Activated CD4-positive, alpha-beta T cell treated with anti-CD3 and anti-CD28 coated beads, Interleukin-2, amount 50 U/mL, for 48 hours (primary cell): Measurements from ENCODE around the gene ST8SIA6.
"Not testable (repeated sequence)": the region's sequence is repeated elsewhere in the genome, so short reads cannot be mapped to it uniquely, and the experiment has no call there.

Experiments
- DNase-seq, 2 experiments: peaks; one replicate each; pipeline ENCODE4 v3.0.0-alpha.2; 2020

The ST8SIA6 gene

DNA sequence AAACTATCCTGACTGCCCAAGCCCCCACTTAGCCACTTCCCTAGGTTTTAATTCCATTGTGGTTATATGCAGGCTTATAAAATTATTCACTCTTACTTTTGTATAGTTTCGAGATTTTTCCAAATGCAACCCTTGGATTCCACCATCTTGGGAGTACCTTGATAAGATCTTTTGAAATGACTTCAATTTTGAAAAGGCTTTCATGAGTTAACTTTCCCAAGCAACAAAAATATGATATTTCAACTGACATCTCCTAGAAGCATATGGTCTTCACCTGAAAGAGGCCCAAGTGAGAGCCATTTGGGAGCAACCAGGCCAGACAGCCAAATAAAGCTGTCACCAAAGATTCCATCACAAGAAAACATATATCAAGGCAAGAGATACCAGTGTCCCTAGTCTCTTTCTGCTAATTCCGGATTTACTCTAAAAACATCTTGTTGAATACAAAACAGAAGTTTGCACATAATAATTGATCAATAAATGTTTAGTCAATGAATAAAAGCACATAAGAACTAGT, 1.7 kb upstream of the ST8SIA6 start:
- no peak for DNase-seq

DNA sequence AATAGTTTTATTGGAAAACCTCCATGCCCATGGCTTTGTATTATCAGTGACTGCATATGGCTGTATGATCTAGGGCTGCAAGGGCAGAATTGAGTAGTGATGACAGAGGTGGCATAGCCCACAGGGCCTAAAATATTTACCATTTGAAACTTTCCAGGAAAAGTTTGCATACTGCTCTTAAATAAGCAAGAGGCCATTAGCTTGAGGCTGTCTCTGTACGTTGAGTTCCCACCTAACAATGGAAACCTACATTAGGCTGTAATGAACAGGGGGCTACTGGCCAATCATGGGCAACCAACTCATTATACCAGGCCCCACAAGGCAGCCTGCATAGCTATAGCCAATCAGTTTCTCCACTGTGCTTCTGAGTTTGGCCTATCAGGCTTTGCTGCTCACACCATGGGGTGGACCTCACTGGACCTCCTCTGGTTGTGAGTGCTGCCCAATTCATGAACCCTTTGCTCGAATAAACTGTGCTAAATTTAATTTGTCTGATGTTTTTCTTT, 673 bp upstream of the ST8SIA6 start:
- DNase-seq = no peak

DNA sequence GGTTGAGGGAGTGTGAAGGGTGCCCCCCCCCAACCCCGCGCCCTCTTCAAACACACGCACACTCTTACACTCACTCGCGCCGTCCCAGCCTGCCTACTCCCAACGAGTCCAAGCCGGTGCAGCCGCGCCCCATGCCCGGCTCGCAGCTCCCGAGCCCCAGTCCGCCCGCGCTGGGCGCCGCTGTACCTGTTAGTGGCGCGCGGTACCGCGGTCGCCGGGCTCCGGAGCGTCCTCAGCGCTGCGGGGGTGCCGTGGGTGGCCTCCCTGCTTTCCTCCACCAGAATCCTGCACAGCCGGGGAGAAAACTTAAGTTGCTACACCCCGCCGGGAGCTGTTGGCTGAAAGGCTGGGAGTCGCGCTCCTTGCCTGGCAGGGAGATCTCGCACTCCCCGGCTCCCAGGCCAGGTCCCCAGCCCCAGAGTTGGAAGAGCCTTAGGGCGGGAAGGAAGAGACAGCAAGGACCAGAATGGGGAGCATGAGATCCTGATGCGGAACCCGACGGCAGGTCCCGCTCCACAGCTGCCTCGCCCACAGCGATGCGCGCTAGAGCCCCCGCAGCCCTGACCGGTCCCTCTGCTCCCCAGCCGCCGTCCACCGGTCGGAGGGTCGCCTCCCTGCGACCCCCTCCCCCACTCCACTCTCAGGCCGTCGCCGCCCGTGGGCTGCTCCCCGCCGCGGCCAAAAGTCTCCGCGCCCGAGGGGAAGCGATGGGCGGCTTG, 863 bp downstream of the ST8SIA6 start:
- DNase-seq = peak; percentile 40 to 47

DNA sequence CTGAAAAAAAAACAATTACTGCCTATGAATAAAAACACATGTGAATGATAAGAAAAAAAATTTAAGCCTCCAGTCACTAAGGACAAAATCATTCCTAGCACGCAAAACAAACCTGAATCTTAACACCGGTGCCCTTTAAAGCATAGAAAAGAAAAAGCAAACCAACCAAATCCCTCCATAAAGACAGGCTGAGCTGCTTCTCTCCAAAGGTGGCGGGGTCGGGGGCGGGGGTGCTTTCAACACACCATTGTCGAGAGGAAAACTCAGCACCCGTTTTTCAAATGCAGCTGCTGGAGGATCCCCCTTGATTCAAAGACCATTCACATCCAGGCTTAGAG, 1.4 kb downstream of the ST8SIA6 start:
- no peak for DNase-seq

DNA sequence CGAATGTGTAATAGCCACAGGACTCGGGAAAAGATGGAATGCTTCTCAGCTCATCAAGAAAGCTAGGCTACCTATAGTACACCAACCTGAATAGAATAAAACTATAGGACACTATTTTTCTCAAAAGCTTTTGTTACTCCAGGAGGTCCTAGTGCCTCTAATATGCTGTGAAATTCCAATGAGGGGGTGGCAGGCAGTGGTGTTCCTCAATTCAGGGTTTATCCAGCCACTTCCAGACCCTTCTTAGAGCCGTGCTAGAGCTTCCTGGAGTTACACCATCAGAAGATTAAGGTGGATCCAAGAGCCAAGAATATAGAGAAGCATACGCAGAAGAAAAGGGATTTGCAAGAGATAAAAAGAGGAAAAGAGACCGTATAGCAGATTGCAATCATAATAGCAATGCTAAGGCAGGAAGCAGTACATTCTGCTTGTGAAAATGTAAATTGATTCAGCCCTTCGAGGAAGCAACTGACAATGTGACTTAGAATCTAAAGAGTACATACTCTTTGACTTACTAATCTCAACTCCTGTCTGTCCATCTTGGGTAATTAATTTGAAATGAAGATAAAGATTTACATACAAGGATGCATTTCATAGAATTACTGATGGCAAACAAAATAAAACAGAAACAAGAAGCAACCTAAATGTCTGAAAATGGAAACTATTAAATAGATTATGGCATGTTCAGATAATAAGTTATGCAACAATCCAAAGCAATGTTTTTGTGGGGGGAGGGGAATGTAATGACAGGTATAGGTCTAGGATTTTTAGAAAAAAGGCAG, 2.1 kb downstream of the ST8SIA6 start:
- no peak for DNase-seq

DNA sequence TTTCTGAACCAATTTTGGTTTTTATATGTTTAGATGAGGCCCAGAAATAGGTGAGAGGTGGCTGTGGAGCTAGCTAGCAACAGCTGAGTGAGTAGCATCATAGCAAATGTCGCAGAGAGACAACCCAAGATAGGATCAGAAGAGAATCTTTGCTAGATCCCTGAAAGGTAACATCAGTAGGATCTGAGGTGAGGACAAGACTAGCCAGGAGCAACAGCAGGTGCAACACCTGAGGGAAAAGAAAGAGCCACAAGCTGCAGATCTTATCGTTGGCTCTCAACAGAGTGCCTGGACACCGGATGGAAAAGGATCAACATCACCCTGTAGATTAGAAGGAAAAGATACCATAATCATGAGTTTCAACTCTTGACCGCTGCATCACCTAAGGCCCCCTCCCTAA, 4.4 kb downstream of the ST8SIA6 start:
- no peak for DNase-seq

DNA sequence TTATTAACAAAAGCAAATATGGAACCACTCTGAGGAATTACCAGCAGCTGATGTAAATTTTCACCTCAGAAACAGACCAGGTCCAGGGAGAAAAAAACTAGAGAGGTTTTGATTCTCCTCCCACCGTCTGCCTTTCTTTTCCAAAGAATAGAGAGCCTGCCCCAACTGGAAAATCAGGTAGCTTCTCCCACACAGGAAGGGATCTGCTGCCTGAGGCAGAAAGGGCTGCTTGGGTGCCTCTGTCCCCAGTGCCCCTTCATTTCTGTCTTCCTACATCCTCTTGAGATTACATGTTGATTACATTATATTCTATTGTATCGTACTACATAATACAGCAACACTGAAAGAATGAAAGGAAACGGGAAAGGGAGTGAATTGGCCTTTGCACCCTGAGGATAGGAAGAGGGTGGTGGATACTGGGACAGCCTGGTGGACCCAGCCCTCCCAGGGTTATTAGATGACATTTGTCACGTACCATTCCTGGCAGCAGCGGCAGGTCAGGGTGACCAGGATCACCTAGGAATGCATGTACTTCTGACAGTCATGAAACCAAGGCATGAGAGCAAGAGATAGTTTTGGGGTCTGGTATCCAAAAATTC, 8.9 kb downstream of the ST8SIA6 start:
- no peak for DNase-seq

DNA sequence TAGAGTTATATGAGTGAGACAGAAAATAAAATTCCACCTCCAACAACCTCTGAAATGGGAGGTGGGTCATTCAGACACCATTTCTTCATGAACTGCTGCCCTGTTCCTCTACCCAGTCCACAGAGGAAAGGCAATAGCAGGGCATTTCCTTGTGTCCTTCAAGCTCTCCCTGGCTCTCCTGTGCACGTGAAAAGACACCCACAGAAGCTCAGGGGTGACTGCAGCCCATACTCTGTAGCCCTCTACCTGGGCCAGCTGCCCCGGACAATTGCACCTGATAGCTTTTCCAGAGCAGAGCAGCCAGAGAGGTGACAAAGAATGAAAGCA, 10.0 kb downstream of the ST8SIA6 start:
- no peak for DNase-seq

DNA sequence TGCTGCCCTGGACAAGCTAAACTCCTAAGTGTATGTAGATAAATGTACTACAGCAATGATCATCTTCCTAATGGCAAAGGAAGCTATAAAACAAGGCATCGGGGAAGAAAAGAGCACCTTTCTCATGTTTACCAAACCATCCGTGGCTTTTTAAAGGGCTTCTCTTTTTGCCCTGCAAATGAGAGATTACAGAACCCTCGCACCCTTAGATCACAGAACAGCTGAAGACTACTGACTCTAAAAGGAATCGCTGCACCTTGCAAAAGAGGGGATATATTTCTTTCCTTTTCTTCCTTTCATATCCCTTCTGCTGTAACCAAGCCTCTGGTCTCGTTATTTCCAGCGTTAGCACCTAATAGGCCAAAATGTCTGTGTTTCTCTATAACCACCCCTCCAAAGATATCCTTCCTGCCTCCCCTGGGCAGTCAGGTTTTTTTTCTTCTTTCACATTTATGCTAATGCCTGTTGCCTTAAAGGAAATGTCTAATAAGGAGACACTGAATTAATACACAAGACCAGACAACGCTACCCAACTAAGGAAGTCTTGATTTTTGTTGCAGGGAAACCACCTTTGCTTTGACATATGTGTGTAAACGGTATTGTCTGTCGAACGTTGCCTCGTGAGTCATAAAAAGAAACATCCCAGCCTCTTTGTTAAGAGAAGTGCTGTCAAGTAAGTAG, 10.5 kb downstream of the ST8SIA6 start:
- no peak for DNase-seq

DNA sequence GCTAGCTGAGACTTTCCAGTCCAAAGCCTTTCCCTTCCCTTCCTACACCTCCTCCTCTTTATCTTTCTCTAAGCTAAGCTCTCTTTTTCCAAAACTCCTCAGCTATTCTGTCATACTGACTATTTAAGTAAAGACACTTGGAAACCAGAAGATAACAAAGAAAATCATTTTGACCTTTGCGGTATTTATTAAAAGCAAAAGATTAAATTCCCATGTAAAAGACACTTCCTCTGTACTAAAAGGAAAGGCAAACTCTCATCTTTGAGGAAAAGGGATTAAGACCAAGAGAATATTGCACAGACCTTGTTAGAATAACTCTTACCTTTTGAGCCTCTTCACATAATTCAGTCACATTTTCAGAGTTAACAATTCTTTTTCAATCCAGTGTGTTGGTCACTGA, 15.8 kb downstream of the ST8SIA6 start:
- no peak for DNase-seq

DNA sequence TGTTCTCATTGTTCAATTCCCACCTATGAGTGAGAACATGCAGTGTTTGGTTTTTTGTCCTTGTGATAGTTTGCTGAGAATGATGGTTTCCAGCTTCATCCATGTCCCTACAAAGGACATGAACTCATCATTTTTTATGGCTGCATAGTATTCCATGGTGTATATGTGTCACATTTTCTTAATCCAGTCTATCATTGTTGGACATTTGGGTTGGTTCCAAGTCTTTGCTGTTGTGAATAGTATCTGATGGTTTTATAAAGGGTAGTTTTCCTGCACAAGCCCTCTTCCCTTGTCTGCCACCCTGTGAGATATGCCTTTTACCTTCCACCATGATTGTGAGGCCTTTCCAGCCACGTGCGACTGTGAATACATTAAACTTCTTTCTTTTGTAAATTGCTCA, 17.8 kb downstream of the ST8SIA6 start:
- DNase-seq = not testable (repeated sequence)

DNA sequence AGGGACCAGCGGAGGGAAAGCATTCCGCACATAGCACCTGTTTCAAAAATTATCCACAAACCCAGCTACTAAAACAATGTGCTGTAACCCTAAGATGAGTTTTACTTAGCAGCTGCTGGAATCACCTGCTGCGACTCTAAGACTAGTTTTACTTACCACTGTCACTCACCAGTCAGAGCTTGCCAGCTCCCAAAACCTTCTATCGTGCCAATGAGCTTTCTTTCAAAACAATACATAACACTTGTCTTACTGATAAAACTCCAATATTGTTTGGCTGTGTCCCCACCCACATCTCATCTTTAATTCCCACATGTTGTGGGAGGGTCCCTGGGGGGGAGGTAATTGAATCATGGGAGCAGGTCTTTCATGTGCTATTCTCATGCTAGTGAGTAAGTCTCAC, 18.4 kb downstream of the ST8SIA6 start:
- no peak for DNase-seq

DNA sequence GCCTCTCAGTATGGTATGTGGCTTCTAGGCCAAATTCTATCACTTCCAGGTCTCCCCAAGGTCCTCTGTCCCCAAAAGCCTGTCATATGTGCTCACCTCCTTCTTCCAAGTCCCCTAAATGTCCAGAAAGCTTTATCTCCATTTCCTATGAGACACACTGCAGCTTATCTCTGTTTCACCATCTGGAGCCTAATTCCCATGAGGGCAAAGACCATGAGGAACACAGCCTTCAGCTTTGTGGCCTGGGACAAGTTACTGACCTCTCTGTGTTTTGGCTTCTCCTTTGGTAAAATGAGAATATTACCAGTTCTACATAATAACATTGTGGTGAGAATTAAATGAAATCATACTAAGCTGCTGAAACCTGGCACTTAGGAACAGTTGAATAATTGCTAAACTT, 19.2 kb downstream of the ST8SIA6 start:
- DNase-seq = no peak

DNA sequence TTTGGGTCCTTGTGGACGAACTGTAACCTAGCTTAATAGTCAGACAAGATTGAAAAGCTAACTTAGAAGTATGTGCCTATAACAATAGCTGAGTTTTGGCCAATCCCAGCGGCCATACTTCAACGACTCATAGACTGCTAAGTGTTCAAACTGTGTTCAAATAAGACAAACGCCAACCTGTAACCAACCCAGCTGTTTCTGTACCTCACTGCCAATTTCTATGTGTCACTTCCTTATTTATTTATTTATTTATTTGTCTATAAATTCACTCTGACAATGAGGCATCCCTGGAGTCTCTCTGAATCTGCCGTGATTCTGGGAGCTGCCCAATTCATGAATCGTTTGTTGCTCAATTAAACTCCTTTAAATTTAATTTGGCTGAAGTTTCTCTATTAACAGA, 21.7 kb downstream of the ST8SIA6 start:
- DNase-seq = no peak

DNA sequence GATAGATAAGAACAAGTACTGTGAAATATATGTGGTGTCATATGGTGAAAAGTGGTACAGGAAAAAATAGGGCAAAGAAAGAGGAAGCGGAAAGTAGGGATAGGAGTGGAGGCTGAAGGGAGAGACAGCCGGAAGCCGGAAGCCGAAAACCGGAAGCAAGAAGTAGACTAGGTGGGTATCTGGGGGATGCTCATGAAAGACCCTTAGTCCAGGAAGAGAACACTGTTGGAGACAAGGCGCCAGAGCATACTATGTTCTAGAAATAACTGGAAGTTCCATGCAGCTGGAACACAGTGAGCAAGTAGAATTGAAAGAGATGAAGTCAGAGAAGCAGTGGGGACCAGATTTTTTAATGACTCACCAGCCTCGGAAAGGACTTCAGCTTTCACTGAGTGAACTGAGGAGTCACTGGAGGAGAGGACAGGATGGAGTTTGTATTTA, 22.5 kb downstream of the ST8SIA6 start:
- no peak for DNase-seq

DNA sequence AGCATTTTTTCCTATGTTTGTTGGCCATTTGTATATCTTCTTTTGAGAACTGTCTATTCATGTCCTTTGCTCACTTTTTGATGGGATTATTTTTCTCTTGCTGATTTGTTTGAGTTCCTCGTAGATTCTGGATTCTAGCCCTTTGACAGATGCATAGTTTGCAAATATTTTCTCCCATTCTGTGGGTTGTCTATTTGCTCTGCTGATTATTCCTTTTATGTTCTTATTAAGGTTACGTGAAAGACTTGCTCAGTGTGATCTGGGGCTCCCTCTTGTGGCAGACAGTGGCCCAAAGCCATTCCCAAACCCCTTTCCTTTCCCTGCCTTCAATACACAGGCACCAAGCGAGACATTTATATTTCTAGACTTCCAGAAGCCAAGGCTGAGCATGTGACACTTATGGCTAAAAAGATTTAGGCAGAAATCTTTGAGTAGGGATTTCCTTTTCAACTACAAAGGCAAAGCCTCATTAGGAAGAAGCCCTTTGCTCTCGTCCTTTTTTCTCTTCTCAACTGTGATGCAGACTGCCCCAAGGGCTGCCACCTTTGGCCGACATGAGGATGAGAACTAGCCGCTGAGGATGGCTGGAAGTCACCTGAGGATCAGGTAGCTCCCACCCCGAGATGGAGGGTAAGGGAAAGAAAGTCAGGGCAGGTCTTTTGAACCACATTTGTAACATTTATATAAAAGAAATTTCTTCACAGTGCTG, 23.6 kb downstream of the ST8SIA6 start:
- DNase-seq = peak; percentile 65 to 74

DNA sequence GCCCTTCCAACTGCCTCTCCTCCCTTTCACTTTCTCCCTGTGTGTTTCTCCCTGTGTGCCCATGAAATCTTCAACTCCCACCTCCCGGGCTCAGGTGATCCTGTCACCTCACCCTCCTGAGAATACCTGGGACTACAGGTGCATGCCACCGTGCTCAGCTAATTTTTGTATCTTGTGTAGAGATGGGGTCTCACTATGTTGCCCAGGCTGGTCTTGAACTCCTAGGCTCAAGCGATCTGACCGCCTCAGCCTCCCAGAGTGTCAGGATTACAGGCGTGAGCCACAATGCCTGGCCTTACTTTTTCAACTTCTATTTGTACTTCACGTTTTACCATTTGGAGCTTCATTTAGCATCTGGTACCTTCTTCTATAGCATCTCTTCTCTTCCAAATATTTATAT, 24.9 kb downstream of the ST8SIA6 start:
- DNase-seq = no peak

DNA sequence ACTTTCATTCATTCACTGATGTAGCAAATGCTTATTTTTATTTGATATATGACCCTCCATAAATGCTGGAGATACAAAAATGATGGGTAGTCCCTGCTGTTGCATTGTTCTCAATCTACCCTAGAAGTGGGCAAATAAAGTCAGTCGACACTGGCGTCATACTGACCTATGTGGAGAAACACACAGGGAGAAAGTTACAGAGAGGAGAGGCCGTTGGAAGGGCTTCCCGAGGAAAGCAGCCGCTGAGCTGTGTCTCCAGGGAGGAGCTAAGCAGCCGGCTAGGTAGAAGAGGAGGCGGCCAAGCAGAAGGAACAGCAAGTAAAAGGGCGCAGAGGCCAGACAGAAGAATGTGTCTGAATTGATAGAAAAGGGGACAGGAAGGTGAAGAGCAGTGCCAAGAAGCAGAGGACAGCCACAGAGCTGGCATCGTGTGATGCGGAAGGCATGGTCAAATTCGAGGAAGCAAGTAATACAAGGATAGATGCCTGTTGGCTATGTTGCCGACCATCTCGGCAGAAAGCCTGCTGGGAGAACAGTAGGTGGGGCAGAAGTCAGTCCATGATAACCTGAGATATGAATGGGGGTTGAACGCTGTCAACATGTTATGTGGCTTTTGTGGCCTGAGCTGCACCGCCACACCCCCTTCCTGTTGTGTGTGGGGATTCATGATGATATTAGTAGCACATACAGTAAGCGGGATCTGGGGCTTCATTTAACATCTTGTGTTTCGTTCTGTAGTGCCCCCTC, 25.9 kb downstream of the ST8SIA6 start:
- peak; percentile 56 to 66 for DNase-seq

DNA sequence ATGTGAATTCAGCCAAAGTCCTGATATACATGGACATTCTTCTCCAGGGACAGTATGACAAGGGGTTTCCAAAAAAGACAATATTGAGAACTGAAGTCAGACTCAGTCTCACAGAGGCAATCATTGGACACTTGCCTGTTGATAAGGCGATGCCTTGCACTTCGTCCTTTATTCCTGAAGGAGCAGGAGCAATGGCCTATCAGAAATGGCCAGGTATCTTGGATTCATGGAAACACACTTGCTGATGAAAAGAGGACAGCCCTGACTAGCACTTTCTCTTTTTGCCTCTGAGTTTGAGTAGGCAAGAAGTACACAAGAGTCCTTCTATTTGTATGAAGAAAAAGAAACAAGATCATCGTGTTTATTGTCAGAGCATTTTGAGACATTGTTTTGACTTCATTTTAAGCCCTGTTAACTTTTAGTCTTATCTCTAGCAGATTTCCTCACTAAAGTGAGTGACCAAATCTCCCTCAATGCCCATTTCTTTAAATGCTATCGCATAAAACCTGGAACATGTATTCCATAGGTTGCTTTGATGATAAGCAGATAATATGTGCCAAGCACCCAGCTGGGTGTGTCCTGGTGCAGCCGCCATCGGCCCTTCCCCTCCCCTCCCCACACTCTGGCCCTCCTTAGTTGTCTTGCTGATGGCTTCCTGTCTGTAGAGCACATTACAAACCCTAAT, 26.6 kb downstream of the ST8SIA6 start:
- no peak for DNase-seq

DNA sequence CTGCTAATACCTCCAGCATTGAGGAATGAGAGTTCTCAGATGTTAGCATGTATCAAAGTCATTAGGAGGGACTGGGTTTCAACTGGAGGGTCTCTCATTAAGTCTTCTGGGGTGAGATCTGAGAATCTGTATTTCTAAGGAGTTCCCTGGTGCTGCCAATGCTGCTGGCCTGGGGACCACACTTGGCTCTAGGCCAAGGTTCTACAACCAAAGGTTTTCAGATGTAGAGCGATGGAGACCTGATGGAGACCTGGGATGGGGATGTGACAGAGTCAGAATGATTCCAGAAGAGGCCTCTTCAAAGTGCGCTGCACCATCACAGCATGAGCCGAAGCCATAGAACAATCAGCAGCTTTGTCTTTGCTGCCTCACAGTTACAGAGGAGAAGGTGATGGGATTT, 27.2 kb downstream of the ST8SIA6 start:
- no peak for DNase-seq

DNA sequence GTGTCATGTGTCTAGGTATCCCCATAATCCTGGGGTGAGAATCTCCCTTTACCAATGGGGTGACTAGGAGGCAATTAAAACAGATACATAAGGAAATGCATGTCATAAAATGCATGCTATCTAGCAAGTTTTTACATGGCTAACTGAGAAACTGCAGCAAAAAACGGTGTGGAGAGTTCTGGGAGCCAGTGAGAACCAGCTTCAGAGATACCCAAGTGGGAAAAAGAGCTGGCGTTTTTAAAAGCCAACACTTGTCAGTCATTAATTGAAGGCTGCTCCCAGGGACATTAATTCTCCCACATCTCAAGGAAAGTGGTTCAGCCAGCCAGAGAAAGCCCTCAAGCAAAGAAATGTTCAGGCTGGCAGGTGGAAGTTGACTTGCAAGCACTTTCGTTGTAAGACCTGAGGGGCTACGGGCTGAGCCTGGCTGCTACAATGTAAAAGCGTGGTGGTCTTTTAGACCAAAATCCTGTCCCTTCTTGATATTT, 28.1 kb downstream of the ST8SIA6 start:
- no peak for DNase-seq
